ENCODE results near the gene MMP25. TPM values are rescaled to one million over a fixed set of nuclear protein-coding genes. Genes with fewer than 3 reads are reported as not detected.

Gene MMP25
- polyA plus RNA-seq, 1 donor (not counting 4 experiments of a cell fraction or from before 2014, with no cell fraction given), result 0.09 TPM

GRCh38 chr16:3096362-3096761 is 50.0 kb downstream of the MMP25 start:
- H2AFZ ChIP-seq (ENCODE audit: control insufficient read depth, low read length), result no peak overlapping the region
- dilution Hi-C loops (cut with MboI; ENCODE audit: extremely low pct_ligation_motif_present, low sequenced_read_pairs), result no loop called here

GRCh38 chr16:3097266-3097665 is 50.9 kb downstream of the MMP25 start:
- H3K36me3 ChIP-seq (ENCODE audit: control insufficient read depth in 2 of 2, extremely low read depth in 1 of 2, insufficient read depth in 2 of 2, low read length in 2 of 2), result no peaks in the 10 kb centered on the region
- H3K4me1 ChIP-seq (ENCODE audit: control insufficient read depth, extremely low read depth, insufficient read depth, low read length), result peaks cover 11% of the 10 kb centered on the region
- H3K79me2 ChIP-seq (ENCODE audit: control insufficient read depth, insufficient read depth, low read length), result no peaks in the 10 kb centered on the region
- no peak overlapping the region for H3K9ac ChIP-seq (ENCODE audit: control insufficient read depth, extremely low read depth, insufficient read depth, low read length)
- no peak overlapping the region for H3K4me3 ChIP-seq (ENCODE audit: control insufficient read depth in 2 of 3, extremely low read depth in 1 of 3, insufficient read depth in 2 of 3, low read depth in 1 of 3, low read length in 3 of 3)
- TF ChIP-seq, protein P1, sequence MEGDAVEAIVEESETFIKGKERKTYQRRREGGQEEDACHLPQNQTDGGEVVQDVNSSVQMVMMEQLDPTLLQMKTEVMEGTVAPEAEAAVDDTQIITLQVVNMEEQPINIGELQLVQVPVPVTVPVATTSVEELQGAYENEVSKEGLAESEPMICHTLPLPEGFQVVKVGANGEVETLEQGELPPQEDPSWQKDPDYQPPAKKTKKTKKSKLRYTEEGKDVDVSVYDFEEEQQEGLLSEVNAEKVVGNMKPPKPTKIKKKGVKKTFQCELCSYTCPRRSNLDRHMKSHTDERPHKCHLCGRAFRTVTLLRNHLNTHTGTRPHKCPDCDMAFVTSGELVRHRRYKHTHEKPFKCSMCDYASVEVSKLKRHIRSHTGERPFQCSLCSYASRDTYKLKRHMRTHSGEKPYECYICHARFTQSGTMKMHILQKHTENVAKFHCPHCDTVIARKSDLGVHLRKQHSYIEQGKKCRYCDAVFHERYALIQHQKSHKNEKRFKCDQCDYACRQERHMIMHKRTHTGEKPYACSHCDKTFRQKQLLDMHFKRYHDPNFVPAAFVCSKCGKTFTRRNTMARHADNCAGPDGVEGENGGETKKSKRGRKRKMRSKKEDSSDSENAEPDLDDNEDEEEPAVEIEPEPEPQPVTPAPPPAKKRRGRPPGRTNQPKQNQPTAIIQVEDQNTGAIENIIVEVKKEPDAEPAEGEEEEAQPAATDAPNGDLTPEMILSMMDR (optimal IDR thresholded peaks at IDR 0.05 in 1 of 3, IDR thresholded peaks at IDR 0.05 in 1 of 3, conservative IDR thresholded peaks at IDR 0.05 in 1 of 3; ENCODE audit: extremely low read depth in 1 of 3, insufficient read depth in 2 of 3, low read length in 3 of 3), result no peak
- no peak for TF ChIP-seq EZH2 (IDR thresholded peaks at IDR 0.05; ENCODE audit: low read length)
- no peaks in the 10 kb centered on the region for H3K27me3 ChIP-seq (ENCODE audit: control insufficient read depth, extremely low read depth, insufficient read depth, low read length)
- no peak overlapping the region for H3K4me2 ChIP-seq (ENCODE audit: control insufficient read depth, extremely low read depth, insufficient read depth, low read depth, low read length)
- H3K27ac ChIP-seq (ENCODE audit: control insufficient read depth, insufficient read depth, low read length), result no peak overlapping the region
- H3K9me3 ChIP-seq (ENCODE audit: control insufficient read depth, low read depth, low read length), result no peaks in the 10 kb centered on the region
- dilution Hi-C loops (cut with MboI; ENCODE audit: extremely low pct_ligation_motif_present, low sequenced_read_pairs), result no loop called here
- no peaks in the 10 kb centered on the region for H4K20me1 ChIP-seq (ENCODE audit: control insufficient read depth, extremely low read depth, insufficient read depth, low read length)
- FAIRE-seq (no peak), DNase-seq (ENCODE audit: low read depth, low spot score) (no peak)
- H2AFZ ChIP-seq (ENCODE audit: control insufficient read depth, low read length), result no peak overlapping the region
- H3K9me1 ChIP-seq (ENCODE audit: control insufficient read depth, extremely low read depth, insufficient read depth, low read length), result no peaks in the 10 kb centered on the region

More at GRCh38 chr16:3096362-3096761, 50.0 kb downstream of the MMP25 start:
- Histone ChIP-seq H3K9me3 (ENCODE audit: control insufficient read depth, low read depth, low read length) (no peaks in the 10 kb centered on the region), H4K20me1 (ENCODE audit: control insufficient read depth, extremely low read depth, insufficient read depth, low read length) (no peaks in the 10 kb centered on the region), H3K4me2 (ENCODE audit: control insufficient read depth, extremely low read depth, insufficient read depth, low read depth, low read length) (no peak overlapping the region), H3K27me3 (ENCODE audit: control insufficient read depth, extremely low read depth, insufficient read depth, low read length) (no peaks in the 10 kb centered on the region), H3K79me2 (ENCODE audit: control insufficient read depth, insufficient read depth, low read length) (no peaks in the 10 kb centered on the region), H3K4me1 (ENCODE audit: control insufficient read depth, extremely low read depth, insufficient read depth, low read length) (peaks cover 11% of the 10 kb centered on the region), H3K4me3 (ENCODE audit: control insufficient read depth in 2 of 3, extremely low read depth in 1 of 3, insufficient read depth in 2 of 3, low read depth in 1 of 3, low read length in 3 of 3) (no peak overlapping the region), H3K9me1 (ENCODE audit: control insufficient read depth, extremely low read depth, insufficient read depth, low read length) (no peaks in the 10 kb centered on the region), H3K27ac (ENCODE audit: control insufficient read depth, insufficient read depth, low read length) (no peak overlapping the region), H3K36me3 (ENCODE audit: control insufficient read depth in 2 of 2, extremely low read depth in 1 of 2, insufficient read depth in 2 of 2, low read length in 2 of 2) (no peaks in the 10 kb centered on the region), H3K9ac (ENCODE audit: control insufficient read depth, extremely low read depth, insufficient read depth, low read length) (no peak overlapping the region)
- no peak for DNase-seq (ENCODE audit: low read depth, low spot score)
- TF ChIP-seq EZH2 (IDR thresholded peaks at IDR 0.05; ENCODE audit: low read length), result no peak
- TF ChIP-seq, protein P1 (optimal IDR thresholded peaks at IDR 0.05 in 1 of 3, IDR thresholded peaks at IDR 0.05 in 1 of 3, conservative IDR thresholded peaks at IDR 0.05 in 1 of 3; ENCODE audit: extremely low read depth in 1 of 3, insufficient read depth in 2 of 3, low read length in 3 of 3), result no peak
- no peak for FAIRE-seq

Measured in keratinocyte (primary cell).